ENCODE results near the gene TIAM1. TPM values are rescaled to one million over a fixed set of nuclear protein-coding genes. Genes with fewer than 3 reads are reported as not detected.

Gene TIAM1
- polyA plus RNA-seq, 1 donor from 2014 or later = 0.54 TPM

- H3K27me3 Mint-ChIP-seq = peaks cover 44% of the 10 kb centered on the region
- H3K36me3 Mint-ChIP-seq = peaks cover 3% of the 10 kb centered on the region
- H3K4me1 Mint-ChIP-seq = peaks cover 0 to 8% (median 4%) of the 10 kb centered on the region in 3 donors
- H3K9me3 Mint-ChIP-seq = peaks cover 0 to 4% (median 0%) of the 10 kb centered on the region in 3 donors
- H3K4me3 Mint-ChIP-seq = peak overlapping the region in 1 of 4 donors; percentile 66
- no peak overlapping the region for H3K27ac Mint-ChIP-seq
Observed at GRCh38 chr21:31346256-31346821, 2.3 kb upstream of the TIAM1 start.

GRCh38 chr21:31345136-31345535, 1.1 kb upstream of the TIAM1 start:
- Mint-ChIP-seq H3K4me1 (peaks cover 0 to 8% (median 4%) of the 10 kb centered on the region in 3 donors), H3K4me3 (no peak overlapping the region), H3K9me3 (no peaks in the 10 kb centered on the region), H3K36me3 (peaks cover 2% of the 10 kb centered on the region), H3K27ac (no peak overlapping the region), H3K27me3 (peaks cover 52% of the 10 kb centered on the region)

DNA sequence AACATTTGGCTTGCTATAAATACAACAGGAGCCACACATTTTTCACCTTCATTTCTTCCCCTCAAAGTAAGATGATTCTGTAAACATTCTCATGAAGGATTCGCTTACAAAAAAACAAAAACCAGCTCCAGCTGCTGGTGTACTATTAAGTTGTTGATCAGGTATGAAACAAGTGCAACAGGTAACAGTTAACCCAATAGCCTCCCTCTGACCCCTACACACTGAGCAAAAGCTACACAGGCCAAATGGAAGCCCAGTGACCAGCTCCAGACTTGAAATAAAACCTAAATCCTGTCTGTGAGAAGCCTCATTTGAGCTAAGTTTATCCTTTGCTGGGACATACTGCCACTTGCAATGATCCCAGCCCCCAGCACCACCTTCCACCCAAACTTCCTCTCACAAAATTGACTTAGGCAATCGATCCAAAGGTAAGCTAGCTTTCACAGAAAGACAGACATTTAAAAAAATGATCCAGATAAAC, 991 bp downstream of the TIAM1 start:
- Mint-ChIP-seq H3K36me3 (peaks cover 2% of the 10 kb centered on the region), H3K4me1 (peaks cover 0 to 8% (median 4%) of the 10 kb centered on the region in 3 donors), H3K4me3 (peak overlapping the region in 1 of 4 donors; percentile 34), H3K27me3 (peaks cover 58% of the 10 kb centered on the region), H3K27ac (no peak overlapping the region), H3K9me3 (no peaks in the 10 kb centered on the region)

- Mint-ChIP-seq H3K4me3 (no peak overlapping the region), H3K4me1 (peaks cover 0 to 8% (median 4%) of the 10 kb centered on the region in 3 donors), H3K9me3 (no peaks in the 10 kb centered on the region), H3K27ac (no peak overlapping the region), H3K27me3 (peaks cover 56% of the 10 kb centered on the region), H3K36me3 (peaks cover 2% of the 10 kb centered on the region)
Observed at GRCh38 chr21:31342348-31342747, 1.7 kb downstream of the TIAM1 start.

DNA sequence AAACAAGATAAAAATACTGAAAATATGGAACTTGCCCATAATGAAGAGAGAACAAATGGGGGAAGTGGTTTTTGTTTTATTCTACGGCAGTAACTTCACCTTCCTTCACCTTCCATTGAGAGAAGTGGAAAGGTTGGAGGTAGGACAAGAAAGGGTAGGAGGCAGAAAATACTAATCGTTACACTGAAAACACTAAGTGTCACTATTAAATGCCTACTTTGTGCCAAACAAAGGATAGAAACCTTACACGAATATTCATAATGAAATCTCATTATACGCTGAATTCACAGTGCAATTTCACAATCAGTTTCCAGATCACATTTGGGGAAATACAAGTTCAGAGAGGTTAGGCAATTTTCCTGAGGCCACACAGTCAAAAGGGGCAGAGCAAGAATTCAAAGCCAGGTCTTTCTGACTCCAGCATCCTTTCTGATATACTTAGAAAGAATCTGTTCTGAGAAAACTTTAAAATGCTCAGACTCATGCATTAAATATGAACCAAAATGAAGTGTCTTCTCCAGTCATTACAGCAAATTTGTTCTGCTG, 3.0 kb downstream of the TIAM1 start:
- Mint-ChIP-seq H3K27ac (no peak overlapping the region), H3K4me1 (peaks cover 0 to 3% (median 2%) of the 10 kb centered on the region in 3 donors), H3K27me3 (peaks cover 50% of the 10 kb centered on the region), H3K36me3 (peaks cover 2% of the 10 kb centered on the region), H3K4me3 (no peak overlapping the region), H3K9me3 (no peaks in the 10 kb centered on the region)

DNA sequence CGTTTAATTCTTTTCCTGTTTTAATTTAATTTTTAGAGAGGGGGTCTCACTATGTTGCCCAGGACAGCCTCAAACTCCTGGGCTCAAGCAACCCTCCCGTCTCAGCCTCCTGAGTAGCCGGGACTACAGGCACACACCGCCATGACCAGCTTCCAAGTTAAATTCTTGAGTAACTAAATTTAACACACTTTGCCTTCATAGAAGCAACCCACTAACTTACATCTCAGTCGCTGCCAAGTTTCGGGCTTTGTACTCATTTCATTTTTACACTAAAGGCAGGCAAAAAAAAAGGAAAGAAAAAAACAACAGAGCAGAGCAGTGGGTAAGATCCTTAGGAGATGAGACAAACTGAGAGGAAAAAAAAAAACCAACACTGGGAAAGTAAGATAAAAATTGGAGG, 3.5 kb downstream of the TIAM1 start:
- Mint-ChIP-seq H3K4me3 (no peak overlapping the region), H3K27ac (no peak overlapping the region), H3K36me3 (peaks cover 2% of the 10 kb centered on the region), H3K4me1 (peaks cover 0 to 3% (median 2%) of the 10 kb centered on the region in 3 donors), H3K27me3 (peaks cover 51% of the 10 kb centered on the region), H3K9me3 (no peaks in the 10 kb centered on the region)

- Mint-ChIP-seq H3K4me3 (no peak overlapping the region), H3K27me3 (peaks cover 48% of the 10 kb centered on the region), H3K36me3 (peaks cover 2% of the 10 kb centered on the region), H3K9me3 (no peaks in the 10 kb centered on the region), H3K27ac (no peak overlapping the region), H3K4me1 (peaks cover 0 to 3% (median 2%) of the 10 kb centered on the region in 3 donors)
Observed at GRCh38 chr21:31339721-31340120, 4.3 kb downstream of the TIAM1 start.

- no peaks in the 10 kb centered on the region for H3K9me3 Mint-ChIP-seq
- no peak overlapping the region for H3K4me3 Mint-ChIP-seq
- H3K27me3 Mint-ChIP-seq = peaks cover 41% of the 10 kb centered on the region
- H3K27ac Mint-ChIP-seq = no peak overlapping the region
- peaks cover 2% of the 10 kb centered on the region for H3K36me3 Mint-ChIP-seq
- peaks cover 0 to 2% (median 0%) of the 10 kb centered on the region in 3 donors for H3K4me1 Mint-ChIP-seq
Observed at GRCh38 chr21:31338908-31339368, 5.1 kb downstream of the TIAM1 start.

DNA sequence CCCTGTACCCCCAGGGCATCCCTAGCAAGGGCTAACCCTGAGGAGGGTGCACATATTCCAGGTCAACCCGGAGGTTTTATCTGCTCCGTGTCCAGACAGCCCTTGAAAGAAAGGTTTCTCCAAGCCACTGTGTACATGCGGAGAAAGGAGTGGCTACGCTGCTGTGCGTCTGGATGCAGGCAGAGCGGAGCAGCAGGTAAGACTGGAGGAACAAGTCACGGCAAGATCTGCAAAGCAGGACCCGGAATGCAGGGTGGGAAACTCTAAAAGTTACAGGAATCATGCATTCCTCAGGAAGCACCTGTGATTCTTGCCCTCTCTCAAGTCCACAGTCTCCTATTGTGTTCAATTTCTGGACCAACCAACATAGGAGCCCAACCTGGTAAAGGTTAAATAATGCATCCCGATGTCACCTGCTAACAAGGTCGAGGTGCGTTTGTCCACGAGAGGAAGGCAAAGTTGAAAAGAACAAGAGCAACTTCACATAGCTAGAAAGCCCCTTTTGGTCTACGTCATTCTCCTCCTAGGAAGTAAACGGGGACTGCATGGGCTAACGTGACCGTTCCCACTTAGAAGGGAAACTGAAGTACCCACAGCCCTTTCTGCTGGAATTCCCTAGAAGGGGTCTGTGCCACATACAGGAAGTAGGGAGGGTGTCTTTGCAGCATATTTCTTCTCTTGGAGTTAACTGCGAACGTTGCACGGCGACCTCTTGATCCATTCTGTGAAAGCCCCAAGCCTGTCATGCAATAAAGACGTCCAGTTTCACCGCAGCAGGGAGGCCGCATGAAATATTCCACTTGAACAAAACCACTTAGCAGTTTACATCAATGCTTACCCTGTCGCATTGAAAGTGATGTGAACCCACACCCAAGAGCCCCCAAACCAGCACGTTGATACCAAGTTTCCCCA, 5.8 kb downstream of the TIAM1 start:
- Mint-ChIP-seq H3K27me3 (peaks cover 34% of the 10 kb centered on the region), H3K9me3 (no peaks in the 10 kb centered on the region), H3K4me3 (peak overlapping the region in 1 of 4 donors; percentile 19), H3K36me3 (peaks cover 1% of the 10 kb centered on the region), H3K27ac (peak overlapping the region in 1 of 3 donors; percentile 82), H3K4me1 (peaks cover 0 to under 1% (median 0%) of the 10 kb centered on the region in 3 donors)

DNA sequence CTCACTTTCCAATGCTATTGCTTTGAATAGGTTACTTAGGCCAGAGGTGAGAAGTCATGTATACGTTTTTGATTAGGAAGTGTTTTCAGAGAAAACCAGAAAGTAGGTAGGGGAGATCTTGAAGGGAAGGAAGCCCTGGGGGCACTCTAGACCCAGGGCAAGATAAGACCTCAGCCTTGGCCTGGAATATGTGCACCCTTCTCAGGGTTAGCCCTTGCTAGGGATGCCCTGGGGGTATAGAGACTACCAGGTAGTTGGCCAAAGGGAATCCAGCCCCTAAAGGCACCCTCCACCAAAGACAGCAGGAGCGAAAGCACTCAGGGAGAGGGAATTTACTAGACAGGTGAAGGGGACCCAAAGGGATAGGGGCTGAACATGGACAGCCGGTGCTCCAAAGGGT, 7.0 kb downstream of the TIAM1 start:
- Mint-ChIP-seq H3K27me3 (peaks cover 25% of the 10 kb centered on the region), H3K4me1 (no peaks in the 10 kb centered on the region), H3K27ac (no peak overlapping the region), H3K4me3 (no peak overlapping the region), H3K9me3 (peaks cover 0 to 1% (median 0%) of the 10 kb centered on the region in 3 donors), H3K36me3 (no peaks in the 10 kb centered on the region)

DNA sequence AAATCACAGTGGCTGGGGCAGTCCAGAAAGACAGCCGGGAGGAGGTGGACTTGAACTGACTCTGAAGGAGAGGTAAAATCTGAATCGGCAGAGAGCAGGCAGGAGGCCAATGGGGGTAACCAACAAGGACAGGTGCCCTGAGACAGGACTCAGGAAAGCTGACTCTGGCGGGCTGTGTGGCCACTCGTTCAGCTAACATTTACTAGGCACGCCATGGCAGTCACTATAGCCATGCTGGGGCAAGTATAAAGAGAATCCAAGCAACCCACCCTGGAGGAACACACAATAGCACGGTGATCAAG, 7.4 kb downstream of the TIAM1 start:
- no peaks in the 10 kb centered on the region for H3K36me3 Mint-ChIP-seq
- peaks cover 25% of the 10 kb centered on the region for H3K27me3 Mint-ChIP-seq
- H3K4me1 Mint-ChIP-seq = no peaks in the 10 kb centered on the region
- peaks cover 0 to 1% (median 0%) of the 10 kb centered on the region in 3 donors for H3K9me3 Mint-ChIP-seq
- H3K4me3 Mint-ChIP-seq = no peak overlapping the region
- no peak overlapping the region for H3K27ac Mint-ChIP-seq

GRCh38 chr21:31335957-31336738, 7.9 kb downstream of the TIAM1 start:
- Mint-ChIP-seq H3K27ac (no peak overlapping the region), H3K27me3 (peaks cover 24% of the 10 kb centered on the region), H3K4me1 (no peaks in the 10 kb centered on the region), H3K9me3 (peaks cover 0 to 1% (median 0%) of the 10 kb centered on the region in 3 donors), H3K4me3 (no peak overlapping the region), H3K36me3 (no peaks in the 10 kb centered on the region)

- Mint-ChIP-seq H3K4me3 (no peak overlapping the region), H3K4me1 (no peaks in the 10 kb centered on the region), H3K27ac (no peak overlapping the region), H3K9me3 (peaks cover 0 to 2% (median 1%) of the 10 kb centered on the region in 3 donors), H3K36me3 (no peaks in the 10 kb centered on the region), H3K27me3 (peaks cover 14% of the 10 kb centered on the region)
Observed at GRCh38 chr21:31334648-31335121, 9.4 kb downstream of the TIAM1 start.

GRCh38 chr21:31332525-31332924, 11.5 kb downstream of the TIAM1 start:
- no peak overlapping the region for H3K4me3 Mint-ChIP-seq
- peaks cover 9% of the 10 kb centered on the region for H3K27me3 Mint-ChIP-seq
- no peak overlapping the region for H3K27ac Mint-ChIP-seq
- H3K4me1 Mint-ChIP-seq = peaks cover 0 to under 1% (median 0%) of the 10 kb centered on the region in 3 donors
- peaks cover 0 to 2% (median 1%) of the 10 kb centered on the region in 3 donors for H3K9me3 Mint-ChIP-seq
- no peaks in the 10 kb centered on the region for H3K36me3 Mint-ChIP-seq

Data from IgD-negative memory B cell (primary cell).